Measurements from ENCODE around the gene IQCM.

- TF ChIP-seq POLR2A (IDR thresholded peaks at IDR 0.05; ENCODE audit: low read depth, low read length) = no peak
- TF ChIP-seq POLR2AphosphoS5 (IDR thresholded peaks at IDR 0.05; ENCODE audit: low read depth, low read length) = no peak
- TF ChIP-seq TAF1 (IDR thresholded peaks at IDR 0.05; ENCODE audit: low read depth, low read length) = no peak
Measured at GRCh38 chr4:149741186-149741831, 74.3 kb downstream of the IQCM start.
